B cell (primary cell): Measurements from ENCODE around the gene LHX6. TPM values are rescaled to one million over a fixed set of nuclear protein-coding genes. Genes with fewer than 3 reads are reported as not detected.

Experiments used
- ATAC-seq: fragments of 200-7000 bp; cut with Tn5 transposase; one replicate; pipeline ENCODE4 v1.10.0; 2021; ENCODE audit warnings: low read depth, mild to moderate bottlenecking, moderate number of reproducible peaks, moderate library complexity
- CTCF ChIA-PET: fragments of 350-600 bp; sonication (Branson Sonifier 250); formaldehyde crosslinking; loops from one replicate; lab custom pipeline; 2021; ENCODE audit warnings: antibody characterized with exemption, inconsistent platforms; lab: Charles Lee
- POLR2A ChIA-PET: fragments of 350-600 bp; sonication (Branson Sonifier 250); formaldehyde crosslinking; loops from one replicate; lab custom pipeline; 2021; ENCODE audit warnings: antibody characterized with exemption; lab: Charles Lee
- DNase-seq: peaks from one replicate; pipeline ENCODE4 v3.0.0; 2013
- H2AFZ ChIP-seq: 2 replicates; pipeline ENCODE4 v1.6.1; 2012; ENCODE audit warnings: mild to moderate bottlenecking, low read depth, low read length; ENCODE audit not compliant: insufficient read depth, poor library complexity, severe bottlenecking
- H3K27ac ChIP-seq, 2 donors: 1 replicate in 1 of 2; 2 replicates in 1 of 2; pipeline ENCODE4 v1.5.1; 2012 to 2013; ENCODE audit warnings: low read length in 2 of 2, mild to moderate bottlenecking in 2 of 2, moderate library complexity in 1 of 2
- H3K27me3 ChIP-seq, 4 experiments: fragments of 200-600 bp in 1 of 4; sonication (generic) in 1 of 4; replicated peaks in 1 of 4; 1 replicate in 2 of 4; 2 replicates in 2 of 4; pipeline versions ENCODE4 v1.6.1 to v1.7.0; 2013 to 2016; ENCODE audit warnings: low read length in 3 of 4, mild to moderate bottlenecking in 2 of 4, mixed read lengths in 1 of 4, moderate library complexity in 1 of 4; ENCODE audit not compliant: insufficient read depth in 4 of 4, control insufficient read depth in 3 of 4; ENCODE audit errors: control extremely low read depth in 1 of 4
- H3K36me3 ChIP-seq, 2 experiments: replicated peaks in 1 of 2; 1 replicate in 1 of 2; 2 replicates in 1 of 2; pipeline versions ENCODE4 v1.6.1 to v1.7.1; 2013; ENCODE audit warnings: low read length in 1 of 2; ENCODE audit not compliant: insufficient read depth in 2 of 2, control insufficient read depth in 1 of 2; ENCODE audit errors: control extremely low read depth in 1 of 2, extremely low read depth in 1 of 2
- H3K4me1 ChIP-seq, 2 donors: fragments of 200-600 bp in 1 of 2; sonication (generic) in 1 of 2; 1 replicate in 1 of 2; 2 replicates in 1 of 2; pipeline versions ENCODE4 v1.5.1 to v1.6.1; 2013 to 2017; ENCODE audit warnings: low read length in 2 of 2; ENCODE audit not compliant: control insufficient read depth in 2 of 2, insufficient read depth in 2 of 2
- H3K4me2 ChIP-seq: replicated peaks from 2 replicates; pipeline ENCODE3; 2012; ENCODE audit warnings: mild to moderate bottlenecking, low read depth, low read length; ENCODE audit not compliant: poor library complexity, severe bottlenecking
- H3K4me3 ChIP-seq, 5 experiments: fragments of 200-600 bp in 1 of 5; sonication (generic) in 1 of 5; 1 replicate in 3 of 5; 2 replicates in 2 of 5; pipeline versions ENCODE4 v1.5.1 to v1.7.0; 2011 to 2016; ENCODE audit warnings: low read length in 4 of 5, mild to moderate bottlenecking in 4 of 5, low read depth in 2 of 5, control low read depth in 1 of 5, moderate library complexity in 1 of 5; ENCODE audit not compliant: insufficient read depth in 1 of 5; ENCODE audit errors: control extremely low read depth in 1 of 5, extremely low read depth in 1 of 5
- H3K79me2 ChIP-seq: fragments of 200-600 bp; sonication (generic); one replicate; pipeline ENCODE4 v1.6.0; 2016; ENCODE audit warnings: low read length; ENCODE audit not compliant: control insufficient read depth, insufficient read depth
- H3K9ac ChIP-seq: fragments of 200-600 bp; sonication (generic); 2 replicates; pipeline ENCODE4 v1.6.1; 2017; ENCODE audit warnings: mild to moderate bottlenecking, low read length, moderate library complexity
- H3K9me3 ChIP-seq, 3 donors: one replicate each; pipeline versions ENCODE4 v1.6.1 to v1.7.1; 2013; ENCODE audit warnings: low read length in 2 of 3; ENCODE audit not compliant: control insufficient read depth in 2 of 3, insufficient read depth in 1 of 3; ENCODE audit errors: control extremely low read depth in 1 of 3
- H4K20me1 ChIP-seq: 2 replicates; pipeline ENCODE4 v1.6.0; 2012; ENCODE audit warnings: mild to moderate bottlenecking, low read length; ENCODE audit not compliant: insufficient read depth, control insufficient read depth, poor library complexity, severe bottlenecking
- H3K27ac Mint-ChIP-seq: one replicate; pipeline ENCODE4 v1.8.0; 2021; ENCODE audit warnings: mixed read lengths
- H3K27me3 Mint-ChIP-seq: one replicate; pipeline ENCODE4 v1.8.0; 2021; ENCODE audit warnings: mixed read lengths
- H3K4me1 Mint-ChIP-seq: one replicate; pipeline ENCODE4 v1.8.0; 2021; ENCODE audit warnings: mixed read lengths
- H3K4me3 Mint-ChIP-seq: one replicate; pipeline ENCODE4 v1.8.0; 2021; ENCODE audit warnings: mixed read lengths
- H3K9me3 Mint-ChIP-seq: one replicate; pipeline ENCODE4 v1.8.0; 2022; ENCODE audit warnings: mixed read lengths; ENCODE audit not compliant: insufficient read depth
- CTCF ChIP-seq: fragments of 200-600 bp; IDR thresholded peaks from one replicate; pipeline ENCODE4 v1.8.0; 2022; ENCODE audit warnings: antibody characterized with exemption, mild to moderate bottlenecking
- EZH2 ChIP-seq: IDR thresholded peaks from 2 replicates; pipeline ENCODE4 v1.6.1; 2012; ENCODE audit warnings: borderline replicate concordance, low read depth, mild to moderate bottlenecking, moderate library complexity, low read length; ENCODE audit not compliant: insufficient read depth, poor library complexity, severe bottlenecking
- WGBS: methylation state at CpG from one replicate; pipeline ENCODE4 v1.1.5; 2013; ENCODE audit warnings: missing lambda C conversion rate; ENCODE audit not compliant: insufficient coverage; 5-methylcytosine and 5-hydroxymethylcytosine counted together
- intact Hi-C: fragments of 100-400 bp; cut with micrococcal nuclease; formaldehyde crosslinking; loops from one replicate; pipeline ENCODE4 v1.10.0; 2022
- polyA plus RNA-seq: library from polyadenylated mRNA; depleted of rRNA; stranded (reverse); fragments of >200 nt; gene quantifications from 2 replicates; pipeline ENCODE4 v1.2.3, GENCODE V29; 2012
- total RNA-seq, 2 donors: library from RNA; stranded (reverse); fragments of 120-200 nt in 1 of 2; gene quantifications; 1 replicate in 1 of 2; 2 replicates in 1 of 2; pipeline versions ENCODE4 v1.2.3 to v1.2.4, GENCODE V29; 2013 to 2022

Gene LHX6
- total and polyA plus RNA-seq, 2 donors (not counting 1 experiment from before 2014, with no cell fraction given): 0.03 TPM; not detected in 1

DNA sequence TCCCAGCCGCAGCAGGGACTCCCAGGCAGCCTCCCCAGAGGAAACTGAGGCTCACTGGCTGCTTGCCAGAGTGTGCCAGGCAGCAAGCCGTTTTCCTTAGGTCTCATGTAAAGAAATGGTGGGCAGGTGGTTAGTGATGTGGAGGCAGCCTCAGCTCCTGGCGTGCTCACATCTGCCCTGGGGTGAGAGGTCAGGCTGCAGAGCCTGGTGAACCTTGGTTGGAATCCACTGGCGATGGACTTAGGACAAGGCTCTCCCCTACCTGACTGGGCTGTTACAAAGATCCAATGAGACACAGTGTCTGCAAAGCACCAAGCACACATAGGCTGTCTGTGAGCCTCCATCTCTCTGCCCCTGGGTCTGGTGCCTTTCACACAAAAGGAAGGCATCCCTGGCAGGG lies 30.9 kb downstream of the LHX6 start:
- CTCF ChIA-PET: no interaction called here
- Histone ChIP-seq H3K27ac (no peak overlapping the region), H4K20me1 (no peaks in the 10 kb centered on the region), H3K4me1 (no peaks in the 10 kb centered on the region), H3K9me3 (no peaks in the 10 kb centered on the region), H3K4me2 (no peak overlapping the region), H3K27me3 (peaks cover 0 to 8% (median 0%) of the 10 kb centered on the region in 4 experiments), H3K9ac (no peak overlapping the region), H3K79me2 (no peaks in the 10 kb centered on the region), H2AFZ (no peak overlapping the region), H3K4me3 (no peak overlapping the region), H3K36me3 (no peaks in the 10 kb centered on the region)
- H3K27ac Mint-ChIP-seq: no peak overlapping the region
- no peak for TF ChIP-seq CTCF
- TF ChIP-seq EZH2: no peak
- peaks cover 12% of the 10 kb centered on the region for H3K27me3 Mint-ChIP-seq
- ATAC-seq (no peak), DNase-seq (no peak)
- H3K4me3 Mint-ChIP-seq: no peak overlapping the region
- H3K4me1 Mint-ChIP-seq: no peaks in the 10 kb centered on the region
- no peaks in the 10 kb centered on the region for H3K9me3 Mint-ChIP-seq
- POLR2A ChIA-PET: interaction anchor here (0.6 kb wide), 1 partner anchor 829 kb away, joined by 3 read pairs; no protein-coding TSS in a partner anchor
- 89% methylated on average over 4 of the region's 4 CpGs for WGBS
- intact Hi-C loops: no loop called here

- no peaks in the 10 kb centered on the region for H3K4me1 ChIP-seq
- H3K36me3 ChIP-seq: no peaks in the 10 kb centered on the region
- ChIA-PET CTCF (no interaction called here), POLR2A (no interaction called here)
- DNase-seq (no peak), ATAC-seq (no peak)
- no peak overlapping the region for H2AFZ ChIP-seq
- H3K79me2 ChIP-seq: no peaks in the 10 kb centered on the region
- no peak for TF ChIP-seq CTCF
- TF ChIP-seq EZH2: no peak
- no peaks in the 10 kb centered on the region for H3K9me3 ChIP-seq
- peaks cover 12% of the 10 kb centered on the region for H3K27me3 Mint-ChIP-seq
- no peaks in the 10 kb centered on the region for H4K20me1 ChIP-seq
- no peak overlapping the region for H3K4me3 ChIP-seq
- H3K27me3 ChIP-seq: peaks cover 0 to 10% (median 0%) of the 10 kb centered on the region in 4 experiments
- no peak overlapping the region for H3K4me3 Mint-ChIP-seq
- no peak overlapping the region for H3K27ac Mint-ChIP-seq
- H3K27ac ChIP-seq: no peak overlapping the region
- H3K4me2 ChIP-seq: no peak overlapping the region
- no peaks in the 10 kb centered on the region for H3K9me3 Mint-ChIP-seq
- 88% methylated on average over 7 of the region's 7 CpGs for WGBS
- no peak overlapping the region for H3K9ac ChIP-seq
- no peaks in the 10 kb centered on the region for H3K4me1 Mint-ChIP-seq
- intact Hi-C loops: no loop called here
Measured at GRCh38 chr9:122197426-122197825, 31.3 kb downstream of the LHX6 start.
